GM19438 (cell line): ENCODE results near the gene OGG1.

Experiments used
- ATAC-seq: cut with Tn5 transposase; IDR thresholded peaks from one replicate; pipeline ENCODE4 v1.9.1; 2021; ENCODE audit warnings: low read depth; ENCODE audit not compliant: unreplicated experiment

The OGG1 gene

DNA sequence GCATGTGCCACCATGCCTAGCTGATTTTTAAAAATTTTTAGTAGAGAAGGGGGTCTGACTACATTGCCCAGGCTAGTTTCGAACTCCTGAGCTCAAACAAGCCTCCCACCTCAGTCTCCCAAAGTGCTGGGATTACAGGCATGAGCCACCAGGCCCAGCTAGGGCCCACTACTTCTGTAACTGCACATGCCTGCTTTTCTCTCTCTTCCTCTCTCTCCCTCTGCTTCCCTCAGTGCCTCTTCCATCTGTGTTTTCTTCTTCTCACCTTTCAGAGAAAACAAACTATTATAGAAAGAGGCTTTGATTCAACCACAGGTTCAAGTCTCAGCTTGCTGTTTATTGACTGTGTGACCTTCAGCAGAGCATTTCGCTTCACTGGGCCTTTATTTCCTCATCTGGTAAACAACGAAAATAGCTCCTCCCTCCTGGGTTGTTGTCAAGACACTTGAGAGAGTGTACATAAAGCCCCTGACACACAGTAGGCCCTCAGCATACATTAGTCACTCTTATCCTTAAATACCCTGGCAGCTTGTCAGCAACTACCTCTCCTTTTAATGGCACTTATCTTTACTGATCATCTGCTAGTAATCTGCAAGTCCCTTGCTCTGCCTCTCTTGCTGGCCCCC is 32.3 kb downstream of the OGG1 start:
- no peak for ATAC-seq

DNA sequence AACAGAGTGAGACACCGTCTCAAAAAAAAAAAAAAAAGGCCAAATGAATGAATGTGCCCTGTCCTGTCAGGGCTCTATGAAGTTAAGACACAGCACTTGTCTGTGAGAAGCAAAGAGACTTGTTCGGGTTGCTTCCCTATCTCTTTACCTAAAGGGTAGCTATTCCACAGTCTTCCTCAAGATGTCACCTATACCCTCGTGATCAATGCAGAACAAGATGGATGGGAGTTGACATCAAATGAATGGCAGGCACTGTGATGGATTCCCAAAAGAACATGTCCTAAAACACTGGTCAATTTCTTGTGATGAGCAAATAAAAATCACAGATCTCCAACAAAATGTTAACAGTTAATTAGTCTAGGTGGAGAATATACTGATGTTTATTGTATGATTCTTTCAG is 33.0 kb downstream of the OGG1 start:
- no peak for ATAC-seq

- ATAC-seq, result no peak
These were observed 34.2 kb downstream of the OGG1 start for GRCh38 chr3:9783954-9784353.

- no peak for ATAC-seq
These were observed 35.2 kb downstream of the OGG1 start for GRCh38 chr3:9784965-9785364.

DNA sequence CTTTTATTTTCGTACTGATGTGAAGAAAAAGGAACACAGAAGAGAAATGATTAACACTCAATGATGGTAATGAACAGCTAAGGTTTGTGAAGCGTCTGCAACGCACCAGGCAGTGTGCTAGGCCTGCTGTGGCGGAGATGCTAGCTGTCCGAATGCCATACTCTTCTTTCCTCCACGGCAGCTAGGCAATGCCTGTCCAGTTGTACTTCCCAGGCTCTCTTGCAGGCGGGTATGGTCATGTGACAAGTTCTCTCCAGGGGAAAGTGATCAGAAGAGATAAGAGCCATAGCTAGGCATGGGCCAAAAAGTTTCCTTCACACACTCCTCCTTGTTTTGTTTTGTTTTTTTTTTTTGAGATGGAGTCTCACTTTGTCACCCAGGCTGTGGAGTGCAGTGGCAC is 35.9 kb downstream of the OGG1 start:
- no peak for ATAC-seq

GRCh38 chr3:9786209-9786739 is 36.5 kb downstream of the OGG1 start:
- ATAC-seq, result no peak

DNA sequence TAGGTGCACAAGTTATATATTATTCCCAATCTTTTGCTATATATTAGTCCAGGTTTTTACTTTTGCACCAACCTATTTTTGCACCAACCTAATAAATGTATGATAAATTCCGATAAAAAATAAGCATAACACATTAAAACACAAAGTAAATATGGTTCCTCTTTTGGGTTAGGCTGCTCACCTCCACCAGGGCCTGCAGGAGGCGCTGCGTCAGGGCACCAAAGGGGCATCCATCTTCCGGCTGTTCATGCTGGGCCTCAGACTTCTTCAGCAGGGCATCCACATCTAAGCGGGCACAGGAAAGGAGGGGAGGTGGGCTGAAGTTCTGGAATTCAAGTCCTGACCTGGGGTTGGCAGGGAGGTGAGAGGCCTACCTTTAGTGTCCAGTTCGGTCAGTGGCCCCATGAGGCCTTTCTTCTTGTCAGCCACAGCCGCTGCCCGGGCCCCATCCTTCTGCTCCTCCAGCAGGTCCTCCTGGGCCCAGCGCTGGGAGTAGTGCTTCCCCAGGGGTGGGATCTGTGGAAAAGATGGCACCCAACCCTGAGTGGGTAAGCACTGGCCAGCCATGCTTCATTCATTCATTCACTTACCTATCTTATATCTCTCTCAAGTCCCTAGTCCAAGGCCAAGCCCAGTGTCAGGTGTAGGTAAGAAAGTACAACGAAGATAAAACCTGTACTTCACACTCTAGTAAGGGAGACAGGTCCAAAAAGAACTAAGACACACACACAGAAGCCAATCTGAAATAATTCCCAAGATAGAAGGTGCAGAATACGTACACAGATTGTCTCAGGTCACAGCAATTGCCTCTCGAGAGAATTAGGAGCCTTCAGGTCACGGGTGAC is 37.3 kb downstream of the OGG1 start:
- no peak for ATAC-seq

DNA sequence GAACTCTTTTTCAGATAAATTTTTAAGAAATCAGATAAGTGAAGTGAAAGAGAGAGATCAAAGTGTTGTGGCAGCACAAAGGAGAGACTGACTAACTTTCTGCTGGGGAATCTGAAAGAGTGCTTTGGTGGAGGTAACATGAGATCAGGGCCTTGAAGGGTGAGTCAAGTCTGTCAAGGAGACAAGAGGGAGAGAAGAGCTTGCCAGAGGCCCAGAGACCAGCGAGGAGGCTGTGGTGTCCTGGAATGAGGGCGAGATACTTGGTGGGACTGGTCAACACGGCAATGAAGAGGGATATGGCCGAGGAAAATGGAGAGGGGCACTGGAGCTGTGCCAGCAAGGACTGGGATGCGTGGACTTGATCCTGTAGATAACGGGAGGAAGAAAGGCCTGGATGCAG is 38.0 kb downstream of the OGG1 start:
- no peak for ATAC-seq

- no peak for ATAC-seq
These were observed 41.4 kb downstream of the OGG1 start for GRCh38 chr3:9791127-9791526.

DNA sequence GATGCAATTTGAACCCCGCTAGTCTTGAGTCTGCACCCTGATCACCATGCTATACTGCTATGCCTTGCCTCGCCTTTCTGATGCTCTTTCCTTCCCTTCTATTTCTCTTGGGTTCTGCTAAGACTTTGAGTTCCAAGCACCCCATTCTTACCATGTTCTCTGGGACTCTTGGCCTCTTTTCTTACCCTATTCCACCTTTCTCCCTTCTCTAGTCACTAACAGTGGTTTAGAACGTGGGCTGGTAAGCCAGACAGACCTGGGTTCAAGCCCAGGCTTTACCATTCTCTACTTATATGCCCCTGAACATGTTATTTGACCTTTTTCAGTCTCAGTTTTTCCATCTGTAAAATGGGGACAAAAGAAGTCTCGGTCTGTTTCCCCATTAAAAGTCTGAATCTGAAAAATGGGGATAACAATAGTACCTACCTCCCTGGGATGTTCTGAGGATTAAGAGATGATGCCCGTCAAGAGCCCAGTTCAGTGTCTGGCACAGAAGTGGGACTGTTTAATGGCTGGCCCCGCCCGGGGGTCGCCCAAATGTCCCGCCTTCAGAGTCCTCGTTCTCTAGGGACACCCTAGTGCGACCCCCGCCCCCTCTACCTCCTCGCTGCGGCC is 42.1 kb downstream of the OGG1 start:
- no peak for ATAC-seq

DNA sequence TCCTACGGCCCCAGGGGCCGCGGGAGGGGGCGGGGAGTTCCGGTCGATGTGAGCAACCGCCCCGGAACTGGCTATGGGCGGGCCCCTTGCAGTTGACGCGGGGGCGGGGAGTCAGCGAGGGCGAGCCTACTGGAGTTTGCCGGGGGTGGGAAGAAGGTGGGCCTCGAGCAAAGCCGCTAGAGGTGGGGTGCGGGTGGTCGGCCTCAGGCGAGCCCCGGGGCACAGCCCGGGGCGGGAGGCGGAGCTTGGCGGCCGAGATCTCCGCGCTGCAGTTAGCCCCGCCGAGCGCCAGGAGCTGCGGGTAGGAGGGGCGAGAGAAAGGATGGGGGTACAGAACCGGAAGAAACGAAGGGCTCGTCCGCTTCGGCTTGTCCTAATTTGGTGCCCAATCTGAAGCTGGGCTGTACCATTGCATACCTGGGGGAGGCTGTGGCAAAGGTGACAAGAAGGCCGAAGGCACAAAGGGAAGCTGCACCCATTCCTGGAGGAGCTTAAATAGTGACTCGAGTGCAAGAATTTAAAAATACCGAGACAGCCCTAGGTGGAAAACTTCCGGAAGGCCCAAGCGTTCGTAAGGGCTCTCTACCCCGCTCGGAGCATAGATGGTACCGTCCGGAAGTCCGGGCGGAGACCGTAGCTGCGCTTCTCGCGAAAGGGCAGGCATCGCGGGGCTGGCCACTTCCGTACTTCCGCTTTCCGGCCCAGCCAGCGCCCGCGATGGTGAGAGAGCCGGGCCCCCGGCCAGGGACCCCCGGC is 42.8 kb downstream of the OGG1 start, which contains the start of the genes ARPC4 and TADA3:
ARPC4 (plus strand) TSS at position 678 of the 756 bp plus-strand sequence; CDS start at position 718, 40 bp downstream.
TADA3 (minus strand) TSS at position 69 of the 756 bp plus-strand sequence. CDS start 1,007 bp downstream, outside the sequence.
- peak; percentile 82 for ATAC-seq

DNA sequence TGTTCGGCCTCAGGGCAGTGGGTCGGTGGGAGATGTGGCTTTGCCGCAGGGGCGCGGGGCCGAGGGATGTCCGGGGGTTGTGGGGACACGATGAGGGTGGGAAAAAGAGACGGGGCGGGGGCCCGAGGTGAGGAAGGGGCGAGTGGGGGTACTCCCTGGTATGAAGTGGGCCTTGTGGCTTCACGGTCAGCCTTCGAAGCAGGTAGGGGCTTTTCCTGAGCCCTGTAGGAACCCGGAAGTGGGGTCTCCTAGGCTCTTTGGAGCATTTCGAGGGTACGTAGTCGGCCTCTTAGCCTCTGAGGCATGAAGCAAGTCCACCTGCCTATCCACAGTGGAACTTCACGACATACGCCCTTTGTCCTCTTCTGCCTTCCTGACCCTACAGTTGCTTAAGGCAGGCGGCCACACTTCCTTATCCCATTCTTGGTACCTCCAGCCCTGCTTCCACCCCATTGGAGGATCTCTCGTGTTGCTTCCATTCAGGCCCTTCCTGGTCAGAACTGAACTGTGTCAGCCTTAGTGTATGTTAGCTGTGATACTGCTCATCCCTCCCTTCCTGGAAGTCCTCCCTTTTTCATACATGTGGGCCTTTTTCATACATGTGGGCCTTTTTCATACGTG is 43.5 kb downstream of the OGG1 start:
- no peak for ATAC-seq

DNA sequence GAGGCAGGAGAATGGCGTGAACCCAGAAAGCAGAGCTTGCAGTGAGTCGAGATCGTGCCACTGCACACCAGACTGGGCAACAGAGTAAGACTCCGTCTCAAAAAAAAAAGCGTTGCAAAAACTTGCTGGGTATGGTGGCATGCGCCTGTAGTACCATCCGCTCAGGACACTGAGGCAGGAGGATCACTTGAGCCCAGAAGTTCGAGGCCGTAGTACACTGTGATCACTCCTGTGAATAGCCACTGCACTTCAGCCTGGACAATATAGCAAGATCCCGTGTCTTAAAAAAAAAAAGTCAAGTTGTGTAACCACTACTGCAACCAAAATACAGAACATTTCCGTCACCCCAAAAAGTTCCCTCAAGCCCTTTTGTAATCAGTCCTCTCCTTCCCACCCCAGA is 44.6 kb downstream of the OGG1 start:
- no peak for ATAC-seq

GRCh38 chr3:9795207-9795606 is 45.5 kb downstream of the OGG1 start:
- ATAC-seq, result no peak

DNA sequence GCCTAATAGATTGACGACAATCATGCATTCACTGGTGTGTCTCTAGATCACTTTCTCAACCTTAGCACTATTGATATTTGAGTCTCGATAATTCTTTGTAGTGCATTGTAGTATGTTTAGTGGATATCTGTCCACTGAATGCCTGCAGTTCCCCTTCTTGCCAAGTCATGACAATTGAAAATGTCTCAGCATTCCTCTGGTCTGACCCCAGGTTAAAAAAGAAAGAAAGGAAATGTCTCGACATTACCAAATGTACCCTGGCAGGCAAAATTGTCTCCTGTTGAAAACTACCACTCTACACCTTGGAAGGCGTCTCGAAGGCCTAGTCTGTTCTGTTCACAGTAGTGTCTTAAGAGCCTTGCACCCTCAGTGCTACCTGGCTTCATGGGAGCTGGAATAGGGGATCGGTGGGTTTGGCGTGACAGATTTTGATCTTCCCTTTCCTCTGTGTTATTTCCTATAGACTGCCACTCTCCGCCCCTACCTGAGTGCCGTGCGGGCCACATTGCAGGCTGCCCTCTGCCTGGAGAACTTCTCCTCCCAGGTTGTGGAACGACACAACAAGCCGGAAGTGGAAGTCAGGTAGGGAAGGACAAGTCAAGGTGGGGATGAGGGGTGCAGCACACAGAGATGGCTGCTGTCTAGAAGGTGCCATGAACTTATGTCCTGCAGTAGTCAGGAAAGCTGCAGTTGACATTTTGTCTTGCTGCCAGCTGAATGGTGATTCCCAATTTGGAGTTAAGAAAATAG is 47.6 kb downstream of the OGG1 start:
- no peak for ATAC-seq

DNA sequence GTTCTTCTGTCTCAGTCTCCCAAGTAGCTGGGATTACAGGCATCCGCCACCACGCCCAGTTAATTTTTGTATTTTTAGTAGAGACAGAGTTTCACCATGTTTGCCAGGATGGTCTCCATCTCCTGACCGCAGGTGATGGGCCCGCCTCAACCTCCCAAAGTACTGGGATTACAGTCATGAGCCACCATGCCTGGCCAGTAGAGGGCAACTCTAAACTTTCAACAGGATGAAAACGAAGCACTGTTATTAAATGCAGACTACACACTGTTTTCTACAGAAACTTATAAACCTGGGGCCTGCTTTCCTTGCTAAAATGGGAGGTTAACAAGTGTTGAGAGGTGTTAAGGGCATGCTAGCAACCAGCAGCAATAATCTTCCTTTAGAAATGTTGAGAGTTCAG is 50.8 kb downstream of the OGG1 start:
- ATAC-seq, result no peak

DNA sequence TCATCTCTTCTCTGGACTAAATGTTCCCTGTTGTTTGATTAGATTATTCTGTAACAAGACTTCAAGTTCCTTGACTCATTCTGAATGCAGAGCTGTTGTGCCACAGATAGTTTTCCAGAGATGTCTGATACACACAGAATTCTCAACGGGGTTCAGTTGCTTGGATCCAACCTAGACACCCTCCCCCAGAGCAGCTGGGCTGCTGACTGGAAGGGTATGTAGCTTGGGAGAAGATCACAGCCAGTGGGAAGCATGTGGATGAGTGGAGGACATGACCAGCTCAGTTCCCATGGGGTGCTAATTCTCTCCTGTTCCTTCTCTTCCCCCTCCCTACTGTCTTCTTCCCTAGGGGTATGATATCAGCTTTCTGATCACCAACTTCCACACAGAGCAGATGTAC is 53.7 kb downstream of the OGG1 start:
- no peak for ATAC-seq

- ATAC-seq, result no peak
These were observed 55.2 kb downstream of the OGG1 start for GRCh38 chr3:9804996-9805395.

- ATAC-seq, result no peak
These were observed 56.4 kb downstream of the OGG1 start for GRCh38 chr3:9806137-9806536.
